HFFc6 (cell line): ENCODE results near the gene TSPAN31. TPM values are rescaled to one million over a fixed set of nuclear protein-coding genes. Genes with fewer than 3 reads are reported as not detected.
"Not testable (repeated sequence)": the region's sequence is repeated elsewhere in the genome, so short reads cannot be mapped to it uniquely, and the experiment has no call there.

ENCODE experiments used
- DNase-seq: peaks from one replicate; pipeline ENCODE4 v3.0.0-alpha.2; 2018
- H3K27ac Mint-ChIP-seq: 2 replicates; pipeline ENCODE4 v1.8.0; 2020; ENCODE audit warnings: mild to moderate bottlenecking, mixed read lengths
- H3K27me3 Mint-ChIP-seq: 2 replicates; pipeline ENCODE4 v1.8.0; 2021; ENCODE audit warnings: mild to moderate bottlenecking, moderate library complexity, mixed read lengths; ENCODE audit not compliant: insufficient read depth
- H3K36me3 Mint-ChIP-seq: 2 replicates; pipeline ENCODE4 v1.8.0; 2021; ENCODE audit warnings: low read depth, mixed read lengths
- H3K4me1 Mint-ChIP-seq: 2 replicates; pipeline ENCODE4 v1.8.0; 2020; ENCODE audit warnings: low read depth, mixed read lengths
- H3K4me3 Mint-ChIP-seq: 2 replicates; pipeline ENCODE4 v1.8.0; 2020; ENCODE audit warnings: mild to moderate bottlenecking, moderate library complexity, mixed read lengths
- H3K9me3 Mint-ChIP-seq: 2 replicates; pipeline ENCODE4 v1.8.0; 2020; ENCODE audit warnings: mild to moderate bottlenecking, mixed read lengths
- total RNA-seq, 6 experiments: library from RNA; stranded (reverse); fragmentation: NEBNext Ultra II Directional; extraction: Animal tissue kit (Norgen Biotek cat#: 25700); gene quantifications; 2 replicates in 1 of 6; 3 replicates in 5 of 6; pipeline ENCODE4 v1.2.3, GENCODE V29; 2021
- TF ChIP-seq, protein P1 (sequence below): fragments of 200-600 bp; sonication (generic); IDR thresholded peaks from 2 replicates; pipeline ENCODE4 v1.5.0; 2021; ENCODE audit warnings: antibody characterized with exemption, mild to moderate bottlenecking

TSPAN31 gene
- total RNA-seq, 6 experiments from 2014 or later: 20.3 to 32.3 (median 24.3) TPM

DNA sequence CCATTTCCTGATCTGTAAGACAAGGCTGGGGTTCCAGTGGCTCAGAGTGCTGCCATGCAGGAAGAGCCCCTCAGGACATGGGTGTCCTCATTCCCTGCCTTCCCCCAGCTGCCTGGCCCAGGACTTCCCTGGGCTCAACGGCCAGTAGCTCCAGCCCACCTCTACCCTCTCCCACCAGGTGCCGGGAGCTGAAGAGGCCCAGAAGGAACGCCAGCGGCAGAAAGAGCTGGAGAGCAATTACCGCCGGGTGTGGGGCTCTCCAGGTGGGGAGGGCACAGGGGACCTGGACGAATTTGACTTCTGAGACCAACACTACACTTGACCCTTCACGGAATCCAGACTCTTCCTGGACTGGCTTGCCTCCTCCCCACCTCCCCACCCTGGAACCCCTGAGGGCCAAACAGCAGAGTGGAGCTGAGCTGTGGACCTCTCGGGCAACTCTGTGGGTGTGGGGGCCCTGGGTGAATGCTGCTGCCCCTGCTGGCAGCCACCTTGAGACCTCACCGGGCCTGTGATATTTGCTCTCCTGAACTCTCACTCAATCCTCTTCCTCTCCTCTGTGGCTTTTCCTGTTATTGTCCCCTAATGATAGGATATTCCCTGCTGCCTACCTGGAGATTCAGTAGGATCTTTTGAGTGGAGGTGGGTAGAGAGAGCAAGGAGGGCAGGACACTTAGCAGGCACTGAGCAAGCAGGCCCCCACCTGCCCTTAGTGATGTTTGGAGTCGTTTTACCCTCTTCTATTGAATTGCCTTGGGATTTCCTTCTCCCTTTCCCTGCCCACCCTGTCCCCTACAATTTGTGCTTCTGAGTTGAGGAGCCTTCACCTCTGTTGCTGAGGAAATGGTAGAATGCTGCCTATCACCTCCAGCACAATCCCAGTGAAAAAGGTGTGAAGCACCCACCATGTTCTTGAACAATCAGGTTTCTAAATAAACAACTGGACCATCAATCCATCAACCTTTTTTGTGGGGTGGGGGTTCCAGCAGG is 23.9 kb upstream of the TSPAN31 start:
- peaks cover 27% of the 10 kb centered on the region for H3K36me3 Mint-ChIP-seq

DNA sequence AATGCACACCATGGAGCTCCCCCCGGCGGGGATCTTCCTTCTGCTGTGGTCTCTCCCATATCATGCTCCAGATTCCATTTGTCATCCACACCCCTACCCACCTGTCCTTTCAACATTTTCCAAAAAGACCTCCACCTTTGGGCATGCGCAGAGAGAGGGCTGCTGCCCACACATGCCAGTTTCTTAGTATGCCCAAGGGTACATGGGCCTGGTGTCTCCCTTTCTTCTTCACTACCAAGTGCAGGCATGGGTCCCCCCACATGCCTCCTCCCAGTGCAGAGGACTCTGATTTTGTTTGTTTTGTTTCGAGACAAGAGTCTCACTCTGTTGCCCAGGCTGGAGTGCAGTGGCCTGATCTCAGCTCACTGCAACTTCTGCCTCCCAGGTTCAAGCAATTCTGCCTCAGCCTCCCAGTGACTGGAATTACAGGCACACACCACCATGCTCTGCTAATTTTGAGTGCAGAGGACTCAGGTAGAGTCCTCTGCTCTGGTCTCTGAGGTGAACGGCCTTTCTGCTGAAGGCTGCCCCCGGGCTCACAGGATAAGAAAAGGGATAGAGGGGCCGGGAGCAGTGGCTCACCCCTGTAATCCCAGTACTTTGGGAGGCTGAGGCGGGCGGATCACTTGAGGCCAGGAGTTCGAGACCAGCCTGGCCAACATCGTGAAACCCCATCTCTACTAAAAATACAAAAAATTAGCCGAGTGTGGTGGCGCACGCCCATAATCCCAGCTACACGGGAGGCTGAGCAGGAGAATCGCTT is 22.8 kb upstream of the TSPAN31 start:
- not testable (repeated sequence) for H3K27ac Mint-ChIP-seq, H3K4me3 Mint-ChIP-seq, H3K4me1 Mint-ChIP-seq, DNase-seq, H3K27me3 Mint-ChIP-seq, H3K9me3 Mint-ChIP-seq
- peaks cover 24% of the 10 kb centered on the region for H3K36me3 Mint-ChIP-seq

More for the DNA sequence above, 23.9 kb upstream of the TSPAN31 start:
- H3K4me3 Mint-ChIP-seq: no peak overlapping the region
- no peak overlapping the region for H3K27ac Mint-ChIP-seq
- no peaks in the 10 kb centered on the region; the same call in 1 of the 2 replicates for H3K27me3 Mint-ChIP-seq
- no peaks in the 10 kb centered on the region for H3K9me3 Mint-ChIP-seq
- TF ChIP-seq, protein P1, sequence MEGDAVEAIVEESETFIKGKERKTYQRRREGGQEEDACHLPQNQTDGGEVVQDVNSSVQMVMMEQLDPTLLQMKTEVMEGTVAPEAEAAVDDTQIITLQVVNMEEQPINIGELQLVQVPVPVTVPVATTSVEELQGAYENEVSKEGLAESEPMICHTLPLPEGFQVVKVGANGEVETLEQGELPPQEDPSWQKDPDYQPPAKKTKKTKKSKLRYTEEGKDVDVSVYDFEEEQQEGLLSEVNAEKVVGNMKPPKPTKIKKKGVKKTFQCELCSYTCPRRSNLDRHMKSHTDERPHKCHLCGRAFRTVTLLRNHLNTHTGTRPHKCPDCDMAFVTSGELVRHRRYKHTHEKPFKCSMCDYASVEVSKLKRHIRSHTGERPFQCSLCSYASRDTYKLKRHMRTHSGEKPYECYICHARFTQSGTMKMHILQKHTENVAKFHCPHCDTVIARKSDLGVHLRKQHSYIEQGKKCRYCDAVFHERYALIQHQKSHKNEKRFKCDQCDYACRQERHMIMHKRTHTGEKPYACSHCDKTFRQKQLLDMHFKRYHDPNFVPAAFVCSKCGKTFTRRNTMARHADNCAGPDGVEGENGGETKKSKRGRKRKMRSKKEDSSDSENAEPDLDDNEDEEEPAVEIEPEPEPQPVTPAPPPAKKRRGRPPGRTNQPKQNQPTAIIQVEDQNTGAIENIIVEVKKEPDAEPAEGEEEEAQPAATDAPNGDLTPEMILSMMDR: no peak
- H3K4me1 Mint-ChIP-seq: no peaks in the 10 kb centered on the region
- DNase-seq: no peak

DNA sequence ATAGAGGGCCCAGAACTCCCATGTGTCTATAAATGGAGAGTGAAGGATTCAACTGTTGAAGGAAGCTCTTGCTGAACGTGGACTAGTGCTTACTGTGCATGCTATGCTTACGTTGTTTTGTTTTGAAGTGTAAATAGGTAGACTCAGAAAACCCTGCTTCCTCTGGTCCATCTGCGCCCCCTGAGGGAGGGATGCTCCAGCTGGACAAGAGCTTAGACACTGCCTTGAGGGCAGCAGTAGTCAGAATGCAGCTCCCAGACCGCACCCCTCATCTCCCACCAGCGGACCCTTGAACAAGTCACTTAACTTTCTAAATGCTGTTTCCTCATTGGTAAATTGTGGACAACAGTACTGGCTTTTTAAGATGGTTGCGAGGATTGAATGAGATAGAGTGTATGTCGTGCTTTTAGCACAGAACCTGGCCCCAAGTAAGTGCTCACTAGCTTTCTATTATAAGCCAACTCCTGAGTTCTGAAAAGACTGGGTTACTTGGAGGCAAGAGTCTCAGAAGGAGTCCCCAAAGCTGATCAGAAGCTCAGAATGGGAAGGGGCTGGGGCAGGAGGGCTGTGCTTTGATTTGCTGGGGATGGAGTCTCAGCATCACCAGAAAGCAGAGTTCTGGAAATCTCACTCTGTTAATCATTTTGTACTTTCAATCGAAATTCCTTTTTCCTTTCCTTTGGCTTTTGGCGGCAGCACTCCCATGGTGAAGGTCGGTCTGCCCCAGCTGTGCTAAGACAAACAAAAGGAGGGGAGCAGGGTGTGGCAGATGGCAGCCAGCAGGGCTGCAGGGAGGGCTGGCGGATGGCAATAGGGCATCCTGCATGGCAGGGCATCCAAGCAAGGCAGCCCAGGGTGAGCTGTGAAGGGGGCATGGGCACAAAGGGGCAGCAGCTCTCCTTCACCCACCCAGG is 21.9 kb upstream of the TSPAN31 start:
- DNase-seq: no peak
- peaks cover 19% of the 10 kb centered on the region for H3K36me3 Mint-ChIP-seq
- H3K27ac Mint-ChIP-seq: no peak overlapping the region
- H3K4me3 Mint-ChIP-seq: no peak overlapping the region
- no peaks in the 10 kb centered on the region for H3K9me3 Mint-ChIP-seq
- TF ChIP-seq, protein P1: no peak
- no peaks in the 10 kb centered on the region for H3K4me1 Mint-ChIP-seq
- peaks cover 2% of the 10 kb centered on the region; the same call in 1 of the 2 replicates for H3K27me3 Mint-ChIP-seq

DNA sequence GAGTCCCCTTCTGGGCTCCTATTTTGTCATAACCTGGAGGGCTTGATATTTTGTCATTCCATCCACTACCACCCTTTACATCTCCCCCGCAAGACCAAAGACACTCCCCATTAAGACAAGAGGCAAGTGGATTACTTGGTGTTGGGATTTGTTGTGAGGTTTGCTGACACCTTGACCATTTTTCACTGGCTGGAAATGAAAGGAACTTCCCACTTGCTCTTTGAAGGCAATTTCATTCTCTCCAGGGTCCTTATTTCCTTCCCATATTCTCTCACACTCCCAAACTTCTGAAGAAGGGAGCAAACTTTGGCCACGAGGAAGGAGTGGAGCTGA is 21.2 kb upstream of the TSPAN31 start:
- H3K27me3 Mint-ChIP-seq: peaks cover 2% of the 10 kb centered on the region; the same call in 1 of the 2 replicates
- peaks cover 15% of the 10 kb centered on the region; the same call in 1 of the 2 replicates for H3K36me3 Mint-ChIP-seq
- no peak overlapping the region for H3K27ac Mint-ChIP-seq
- no peaks in the 10 kb centered on the region for H3K9me3 Mint-ChIP-seq
- no peak overlapping the region for H3K4me3 Mint-ChIP-seq
- H3K4me1 Mint-ChIP-seq: no peaks in the 10 kb centered on the region
- DNase-seq: no peak
- TF ChIP-seq, protein P1: no peak

DNA sequence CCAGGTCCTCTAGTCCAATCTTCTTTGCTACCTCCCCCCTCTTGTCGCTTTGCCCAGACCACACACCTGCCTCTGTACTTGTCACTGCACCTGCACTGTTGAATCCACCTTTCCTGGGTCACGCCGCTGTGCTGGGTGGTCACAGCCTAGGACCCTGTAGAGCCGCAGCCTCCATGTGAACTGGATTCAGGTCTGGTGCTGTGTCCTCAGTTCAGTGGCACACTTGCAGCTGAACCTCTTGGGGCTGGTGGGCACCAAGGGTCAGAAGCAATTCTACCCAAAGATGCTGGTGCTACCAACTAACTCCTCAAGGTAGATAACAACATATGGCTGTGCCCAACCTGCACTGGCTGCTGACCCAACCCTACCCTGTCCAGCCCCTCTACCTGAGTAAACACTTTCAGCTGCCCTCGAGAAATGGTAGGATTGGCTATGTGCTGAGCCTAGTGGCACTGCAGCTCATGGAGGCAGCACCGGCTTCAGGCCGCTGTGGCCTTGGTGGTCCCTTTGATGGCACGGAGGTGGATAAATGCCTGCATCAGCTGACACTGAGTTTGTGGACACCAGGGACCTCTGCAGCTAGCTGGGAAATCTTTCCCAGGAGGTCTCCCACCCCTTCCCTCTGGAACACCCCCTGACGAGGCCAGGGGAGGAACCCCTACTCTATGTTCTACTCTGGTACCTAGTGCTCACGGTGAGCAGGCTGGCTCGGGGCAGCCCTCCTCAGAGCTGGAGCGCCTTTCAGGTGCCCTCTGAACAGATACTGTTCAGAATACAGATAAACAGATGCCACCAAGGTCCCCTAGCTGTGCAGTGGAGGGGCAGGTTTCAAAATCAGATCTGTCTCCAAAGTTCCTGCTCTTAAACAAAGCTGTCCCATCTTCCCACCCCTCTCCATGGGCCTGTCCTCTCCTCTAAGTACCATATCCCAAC is 20.6 kb upstream of the TSPAN31 start:
- Mint-ChIP-seq H3K4me1 (no peaks in the 10 kb centered on the region), H3K27ac (no peak overlapping the region), H3K36me3 (peaks cover 12% of the 10 kb centered on the region; the same call in 1 of the 2 replicates), H3K4me3 (no peak overlapping the region), H3K27me3 (peaks cover 2% of the 10 kb centered on the region; the same call in 1 of the 2 replicates), H3K9me3 (no peaks in the 10 kb centered on the region)
- TF ChIP-seq, protein P1: no peak
- no peak for DNase-seq
